ENCODE data around the gene ITGBL1. TPM values are rescaled to one million over a fixed set of nuclear protein-coding genes. Genes with fewer than 3 reads are reported as not detected.

The ITGBL1 gene
- total and polyA plus RNA-seq, 2 of the 13 experiments (the other 11 are each of a cell fraction or from before 2014, with no cell fraction given): 0.02 TPM; not detected in 1

- H3K9ac ChIP-seq (ENCODE audit: insufficient read depth, low read depth, low read length): no peak overlapping the region
- in situ Hi-C loops (cut with HindIII; ENCODE audit: extremely low pct_ligation_motif_present, low pct_unique_long_range_greater_than_20kb): no loop called here
- no peak for FAIRE-seq
- ATAC-seq: no peak
- no peaks in the 10 kb centered on the region for H3K4me1 ChIP-seq (ENCODE audit: insufficient read depth, low read length)
- no peaks in the 10 kb centered on the region for H3K27me3 ChIP-seq (ENCODE audit: control insufficient read depth in 1 of 2, insufficient read depth in 2 of 2, low read length in 2 of 2)
- CTCF ChIA-PET (ENCODE audit: low intra/inter-chr PET ratio, low total read pairs): no interaction called here
- intact Hi-C loops (cut with micrococcal nuclease; ENCODE audit: unreplicated experiment): no loop called here
- H3K36me3 ChIP-seq (replicated peaks in 1 of 2; ENCODE audit: control insufficient read depth in 1 of 2, insufficient read depth in 2 of 2, low read length in 2 of 2): no peaks in the 10 kb centered on the region
- H3K27ac ChIP-seq (ENCODE audit: extremely low read length, insufficient read depth, low read length): no peak overlapping the region
- no peaks in the 10 kb centered on the region for H3K79me2 ChIP-seq (ENCODE audit: insufficient read depth, low read length)
- BruUV-seq (replicated peaks): no TSS peak
- no peak for DNase-seq (ENCODE audit: low spot score)
- WGBS (ENCODE audit: low lambda C conversion rate): 0% methylated on average over 2 of the region's 2 CpGs
- no peaks in the 10 kb centered on the region for H3K9me3 ChIP-seq (ENCODE audit: low read length)
- H4K20me1 ChIP-seq (ENCODE audit: insufficient read depth, low read length): no peaks in the 10 kb centered on the region
- no peak overlapping the region for H3K4me3 ChIP-seq (replicated peaks in 1 of 3; ENCODE audit: insufficient read depth in 1 of 3, low read depth in 2 of 3, low read length in 3 of 3)
- H3K4me2 ChIP-seq (ENCODE audit: low read depth, low read length): no peak overlapping the region
- TF ChIP-seq ZNF20 (CRISPR knock-in tag; IDR thresholded peaks at IDR 0.05) (no peak), ARID2 (CRISPR knock-in tag; IDR thresholded peaks at IDR 0.05; ENCODE audit: borderline replicate concordance) (no peak), ZNF138 (CRISPR knock-in tag; IDR thresholded peaks at IDR 0.05; ENCODE audit: low read depth) (no peak), KAT7 (CRISPR knock-in tag; IDR thresholded peaks at IDR 0.05; ENCODE audit: borderline replicate concordance) (no peak), KDM1A (CRISPR knock-in tag; IDR thresholded peaks at IDR 0.05) (no peak), AHR (CRISPR knock-in tag; IDR thresholded peaks at IDR 0.05) (no peak), PHF8 (CRISPR knock-in tag; IDR thresholded peaks at IDR 0.05) (no peak)
- TF ChIP-seq, protein P1, sequence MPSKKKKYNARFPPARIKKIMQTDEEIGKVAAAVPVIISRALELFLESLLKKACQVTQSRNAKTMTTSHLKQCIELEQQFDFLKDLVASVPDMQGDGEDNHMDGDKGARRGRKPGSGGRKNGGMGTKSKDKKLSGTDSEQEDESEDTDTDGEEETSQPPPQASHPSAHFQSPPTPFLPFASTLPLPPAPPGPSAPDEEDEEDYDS (CRISPR knock-in tag; IDR thresholded peaks at IDR 0.05): no peak
- H2AFZ ChIP-seq (ENCODE audit: low read length): no peak overlapping the region
- POLR2A ChIA-PET: no interaction called here
Measured at GRCh38 chr13:101746513-101746912, 294.0 kb downstream of the ITGBL1 start.

- CTCF ChIA-PET (ENCODE audit: low intra/inter-chr PET ratio, low total read pairs): no interaction called here
- POLR2A ChIA-PET: no interaction called here
- TF ChIP-seq CAMTA2 (CRISPR knock-in tag; IDR thresholded peaks at IDR 0.05; ENCODE audit: borderline replicate concordance) (no peak), THRA (CRISPR knock-in tag; IDR thresholded peaks at IDR 0.05; ENCODE audit: borderline replicate concordance) (no peak), ZNF777 (CRISPR knock-in tag; IDR thresholded peaks at IDR 0.05) (no peak), ZNF772 (CRISPR knock-in tag; IDR thresholded peaks at IDR 0.05) (no peak), ESRRA (CRISPR knock-in tag; IDR thresholded peaks at IDR 0.05; ENCODE audit: low read depth) (no peak), MAFK (conservative IDR thresholded peaks at IDR 0.05 in 1 of 2, IDR thresholded peaks at IDR 0.05 in 1 of 2; ENCODE audit: low read length in 2 of 2) (no peak), MIXL1 (CRISPR knock-in tag; IDR thresholded peaks at IDR 0.05) (no peak), KLF6 (CRISPR knock-in tag; IDR thresholded peaks at IDR 0.05) (no peak)
- TF ChIP-seq, protein P2, sequence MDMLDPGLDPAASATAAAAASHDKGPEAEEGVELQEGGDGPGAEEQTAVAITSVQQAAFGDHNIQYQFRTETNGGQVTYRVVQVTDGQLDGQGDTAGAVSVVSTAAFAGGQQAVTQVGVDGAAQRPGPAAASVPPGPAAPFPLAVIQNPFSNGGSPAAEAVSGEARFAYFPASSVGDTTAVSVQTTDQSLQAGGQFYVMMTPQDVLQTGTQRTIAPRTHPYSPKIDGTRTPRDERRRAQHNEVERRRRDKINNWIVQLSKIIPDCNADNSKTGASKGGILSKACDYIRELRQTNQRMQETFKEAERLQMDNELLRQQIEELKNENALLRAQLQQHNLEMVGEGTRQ (IDR thresholded peaks at IDR 0.05; ENCODE audit: low read depth, low read length): no peak
- TF ChIP-seq, protein P2 (CRISPR knock-in tag; IDR thresholded peaks at IDR 0.05; ENCODE audit: borderline replicate concordance): no peak
Measured at GRCh38 chr13:101747039-101747438, 294.6 kb downstream of the ITGBL1 start.

More at GRCh38 chr13:101747039-101747438, 294.6 kb downstream of the ITGBL1 start:
- DNase-seq (ENCODE audit: low spot score): no peak
- no peaks in the 10 kb centered on the region for H3K27me3 ChIP-seq (ENCODE audit: control insufficient read depth in 1 of 2, insufficient read depth in 2 of 2, low read length in 2 of 2)
- ATAC-seq: no peak
- no peaks in the 10 kb centered on the region for H4K20me1 ChIP-seq (ENCODE audit: insufficient read depth, low read length)
- no peak for FAIRE-seq
- no peaks in the 10 kb centered on the region for H3K4me1 ChIP-seq (ENCODE audit: insufficient read depth, low read length)
- H3K79me2 ChIP-seq (ENCODE audit: insufficient read depth, low read length): no peaks in the 10 kb centered on the region
- intact Hi-C loops (cut with micrococcal nuclease; ENCODE audit: unreplicated experiment): no loop called here
- in situ Hi-C loops (cut with HindIII; ENCODE audit: extremely low pct_ligation_motif_present, low pct_unique_long_range_greater_than_20kb): no loop called here
- H3K27ac ChIP-seq (ENCODE audit: extremely low read length, insufficient read depth, low read length): no peak overlapping the region
- no TSS peak for BruUV-seq (replicated peaks)
- 0% methylated on average over 1 of the region's 1 CpG for WGBS (ENCODE audit: low lambda C conversion rate)
- no peak overlapping the region for H2AFZ ChIP-seq (ENCODE audit: low read length)
- H3K4me3 ChIP-seq (replicated peaks in 1 of 3; ENCODE audit: insufficient read depth in 1 of 3, low read depth in 2 of 3, low read length in 3 of 3): no peak overlapping the region
- H3K4me2 ChIP-seq (ENCODE audit: low read depth, low read length): no peak overlapping the region
- H3K9ac ChIP-seq (ENCODE audit: insufficient read depth, low read depth, low read length): no peak overlapping the region
- H3K36me3 ChIP-seq (replicated peaks in 1 of 2; ENCODE audit: control insufficient read depth in 1 of 2, insufficient read depth in 2 of 2, low read length in 2 of 2): no peaks in the 10 kb centered on the region
- H3K9me3 ChIP-seq (ENCODE audit: low read length): no peaks in the 10 kb centered on the region

Data from HepG2 (cell line).